GM12865 (cell line): Measurements from ENCODE around the gene OLFML2B.

Experiments used
- DNase-seq: peaks from one replicate; pipeline ENCODE4 v3.0.0; 2010; ENCODE audit warnings: low read depth
- H3K4me3 ChIP-seq: 2 replicates; pipeline ENCODE4 v1.5.1; 2011; ENCODE audit warnings: mild to moderate bottlenecking, low read depth, low read length, control low read depth
- TF ChIP-seq, protein P1 (sequence below): IDR thresholded peaks from 2 replicates; pipeline ENCODE4 v1.5.1; 2011; ENCODE audit warnings: low read length, control low read depth, low read depth, inconsistent platforms; ENCODE audit not compliant: insufficient read depth; ENCODE audit errors: missing control alignments

OLFML2B gene

DNA sequence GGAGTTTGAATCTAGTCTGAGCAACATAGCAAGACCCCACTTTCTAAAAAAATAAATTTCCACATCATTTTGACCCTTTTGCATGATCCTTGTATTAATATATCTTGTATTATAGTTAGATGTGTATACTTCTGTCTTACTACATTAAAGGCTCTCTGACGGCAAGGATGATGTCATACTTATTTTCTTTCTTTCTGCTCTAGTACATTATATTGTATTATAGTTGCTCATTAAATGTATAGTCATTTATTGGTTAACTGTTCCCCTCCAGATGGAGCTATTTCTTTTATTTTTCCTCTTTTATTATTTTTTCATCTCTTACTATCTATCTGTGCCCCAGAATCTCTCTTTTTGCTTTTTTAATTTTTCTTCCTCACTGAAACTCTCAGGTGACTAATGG lies 15.0 kb upstream of the OLFML2B start:
- no peak overlapping the region for H3K4me3 ChIP-seq
- DNase-seq: no peak
- TF ChIP-seq, protein P1, sequence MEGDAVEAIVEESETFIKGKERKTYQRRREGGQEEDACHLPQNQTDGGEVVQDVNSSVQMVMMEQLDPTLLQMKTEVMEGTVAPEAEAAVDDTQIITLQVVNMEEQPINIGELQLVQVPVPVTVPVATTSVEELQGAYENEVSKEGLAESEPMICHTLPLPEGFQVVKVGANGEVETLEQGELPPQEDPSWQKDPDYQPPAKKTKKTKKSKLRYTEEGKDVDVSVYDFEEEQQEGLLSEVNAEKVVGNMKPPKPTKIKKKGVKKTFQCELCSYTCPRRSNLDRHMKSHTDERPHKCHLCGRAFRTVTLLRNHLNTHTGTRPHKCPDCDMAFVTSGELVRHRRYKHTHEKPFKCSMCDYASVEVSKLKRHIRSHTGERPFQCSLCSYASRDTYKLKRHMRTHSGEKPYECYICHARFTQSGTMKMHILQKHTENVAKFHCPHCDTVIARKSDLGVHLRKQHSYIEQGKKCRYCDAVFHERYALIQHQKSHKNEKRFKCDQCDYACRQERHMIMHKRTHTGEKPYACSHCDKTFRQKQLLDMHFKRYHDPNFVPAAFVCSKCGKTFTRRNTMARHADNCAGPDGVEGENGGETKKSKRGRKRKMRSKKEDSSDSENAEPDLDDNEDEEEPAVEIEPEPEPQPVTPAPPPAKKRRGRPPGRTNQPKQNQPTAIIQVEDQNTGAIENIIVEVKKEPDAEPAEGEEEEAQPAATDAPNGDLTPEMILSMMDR: no peak

DNA sequence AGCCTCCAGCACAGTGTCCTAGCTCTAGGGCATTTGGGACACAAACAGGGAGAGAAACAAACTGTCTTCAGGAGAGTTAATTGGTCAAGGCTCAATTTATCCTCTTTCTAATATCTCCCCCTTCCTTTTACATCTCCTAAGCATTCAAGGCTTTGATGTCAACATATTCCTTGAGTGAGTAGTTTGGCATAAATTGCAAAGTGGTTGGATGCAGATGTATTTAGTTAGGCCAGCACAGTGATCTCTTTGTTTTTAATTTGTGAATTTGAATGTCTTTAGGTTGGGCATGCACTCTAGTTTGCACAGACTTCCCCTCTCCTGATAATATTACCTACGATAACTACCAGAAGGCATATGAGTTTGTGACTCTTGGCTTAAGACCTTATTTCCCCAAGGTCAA lies 12.5 kb upstream of the OLFML2B start:
- TF ChIP-seq, protein P1: no peak
- H3K4me3 ChIP-seq: no peak overlapping the region
- DNase-seq: no peak

DNA sequence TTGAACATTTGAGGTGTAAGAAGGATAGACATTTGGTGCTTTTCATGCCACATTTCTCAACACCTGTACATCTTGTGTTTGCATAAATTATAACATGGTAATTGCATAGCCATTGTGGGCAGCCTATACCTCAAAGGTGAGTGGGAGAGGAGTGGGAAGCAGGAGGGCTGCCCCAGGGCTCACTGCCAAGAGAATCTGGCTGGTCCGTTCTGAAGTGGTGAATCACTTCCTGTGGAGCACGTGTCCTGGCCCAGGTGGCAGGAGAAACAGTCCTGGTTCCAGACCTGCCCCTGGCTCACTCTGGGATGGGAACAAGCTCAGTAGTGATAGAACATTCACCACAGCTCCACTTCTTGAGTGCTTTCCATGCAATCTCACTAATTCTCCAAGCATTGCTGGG lies 11.6 kb upstream of the OLFML2B start:
- DNase-seq: no peak
- TF ChIP-seq, protein P1: no peak

DNA sequence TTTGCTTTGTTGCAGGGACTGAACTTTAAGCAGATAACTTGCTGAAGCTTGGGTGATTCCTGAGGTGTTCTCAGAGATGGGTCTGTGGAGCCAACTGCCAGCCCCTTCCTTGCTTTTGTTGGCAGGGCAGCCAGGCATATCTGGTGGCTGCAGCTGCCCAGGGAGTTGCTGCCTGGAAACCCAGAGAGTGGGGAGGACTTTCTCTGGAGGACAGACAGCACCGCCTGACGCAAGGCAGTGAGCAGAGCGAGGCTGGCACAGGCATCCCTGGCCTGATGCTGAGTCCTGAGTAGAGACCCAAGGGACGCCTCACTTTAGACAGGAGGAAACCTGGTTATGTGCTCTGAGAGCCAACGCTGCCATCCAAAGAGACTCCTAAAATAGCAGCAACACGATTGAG lies 9.8 kb upstream of the OLFML2B start:
- DNase-seq: no peak

More for the DNA sequence above, 11.6 kb upstream of the OLFML2B start:
- no peak overlapping the region for H3K4me3 ChIP-seq

DNA sequence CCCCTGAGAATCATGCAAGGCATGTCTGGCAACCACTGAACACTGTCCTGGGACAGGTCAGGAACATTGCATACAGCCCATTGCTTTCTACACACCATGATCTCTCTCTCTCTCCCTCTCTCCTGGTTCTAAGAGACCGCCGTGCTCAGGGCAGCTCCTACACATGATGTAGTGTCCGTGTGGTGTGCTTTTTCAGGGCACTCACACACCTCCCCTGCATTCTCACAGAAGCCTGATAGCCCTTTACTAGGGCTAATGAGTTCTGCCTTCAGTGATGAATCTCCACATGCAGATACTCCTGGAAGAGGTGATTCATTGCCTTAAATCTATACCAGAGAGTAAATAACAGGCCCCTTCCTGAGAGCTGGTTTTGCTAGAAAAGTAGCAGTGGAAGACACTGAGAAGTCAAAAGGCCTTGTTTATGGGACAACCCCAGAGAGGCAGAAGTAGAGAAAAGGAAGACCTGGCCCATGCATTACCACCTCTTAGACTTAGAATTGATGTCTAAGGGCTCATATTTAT lies 7.2 kb upstream of the OLFML2B start:
- TF ChIP-seq, protein P1: no peak
- no peak overlapping the region for H3K4me3 ChIP-seq
- no peak for DNase-seq

More for the DNA sequence above, 9.8 kb upstream of the OLFML2B start:
- TF ChIP-seq, protein P1: no peak
- H3K4me3 ChIP-seq: no peak overlapping the region

DNA sequence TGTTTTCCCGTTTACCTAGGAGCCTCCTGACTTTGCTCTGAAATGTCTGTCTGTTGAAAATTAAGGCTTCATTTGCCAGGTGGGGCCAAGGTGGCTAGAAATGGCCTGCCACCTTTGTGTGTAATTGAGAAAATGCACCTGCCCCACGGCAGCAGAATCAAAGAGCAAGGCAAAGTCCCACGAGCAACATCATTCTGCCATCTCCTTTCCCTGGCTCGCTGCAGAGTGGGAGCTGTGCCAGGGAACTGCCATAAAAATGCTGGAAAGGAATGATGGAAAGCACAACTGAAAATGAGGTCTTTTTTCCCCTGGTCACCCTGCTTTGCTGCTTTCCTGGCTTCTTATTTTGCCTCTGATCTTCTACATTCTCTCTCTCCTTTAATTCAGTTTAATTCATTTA lies 5.5 kb upstream of the OLFML2B start:
- no peak overlapping the region for H3K4me3 ChIP-seq
- DNase-seq: no peak
- TF ChIP-seq, protein P1: no peak

DNA sequence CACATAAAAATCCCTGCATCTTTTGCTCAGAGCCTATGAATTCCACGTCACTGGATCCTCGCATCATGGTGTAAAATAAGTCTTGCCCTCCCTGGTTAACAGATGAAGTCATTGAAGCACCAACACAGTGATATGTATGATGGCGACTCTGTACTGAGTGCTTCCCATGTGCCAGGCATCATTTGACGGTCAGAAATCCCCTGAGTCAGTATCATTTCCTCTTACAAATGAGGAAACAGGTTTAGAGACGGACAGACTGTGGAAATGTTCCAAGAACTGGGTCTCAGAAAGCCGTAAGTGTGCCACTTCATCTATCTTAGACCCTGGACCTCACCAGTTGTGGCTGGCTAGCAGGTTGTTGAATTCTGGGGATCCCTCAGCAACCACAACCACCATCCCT lies 5.1 kb upstream of the OLFML2B start:
- TF ChIP-seq, protein P1: no peak
- H3K4me3 ChIP-seq: no peak overlapping the region
- peak; percentile 49 for DNase-seq
